Astrocyte (in vitro differentiated cells and primary cell): ENCODE results near the gene PPP3CA. TPM values are rescaled to one million over a fixed set of nuclear protein-coding genes. Genes with fewer than 3 reads are reported as not detected.

Experiments
- DNase-seq: peaks from one replicate; pipeline ENCODE4 v3.0.0-alpha.2; 2010; ENCODE audit warnings: low read depth
- FAIRE-seq: peaks from 2 replicates; lab custom pipeline; 2011; peaks lifted over from hg19 to GRCh38; lab: Jason Lieb, UNC
- H2AFZ ChIP-seq: 2 replicates; pipeline ENCODE4 v1.6.0; 2012; ENCODE audit warnings: low read depth, low read length, inconsistent platforms
- H3K27ac ChIP-seq: 2 replicates; pipeline ENCODE4 v1.5.1; 2011; ENCODE audit warnings: low read depth, low read length, inconsistent platforms
- H3K27me3 ChIP-seq: 2 replicates; pipeline ENCODE4 v1.6.0; 2011; ENCODE audit warnings: low read length, inconsistent platforms; ENCODE audit not compliant: insufficient read depth
- H3K36me3 ChIP-seq: 2 replicates; pipeline ENCODE4 v1.5.1; 2011; ENCODE audit warnings: low read length, inconsistent platforms; ENCODE audit not compliant: insufficient read depth
- H3K4me1 ChIP-seq: 2 replicates; pipeline ENCODE4 v1.5.1; 2011; ENCODE audit warnings: low read length, inconsistent platforms; ENCODE audit not compliant: insufficient read depth
- H3K4me2 ChIP-seq: 2 replicates; pipeline ENCODE4 v1.6.0; 2012; ENCODE audit warnings: low read length, inconsistent platforms
- H3K4me3 ChIP-seq: 2 replicates; pipeline ENCODE4 v1.5.1; 2011; ENCODE audit warnings: low read depth, mild to moderate bottlenecking, low read length, inconsistent platforms; ENCODE audit not compliant: insufficient read depth
- H3K79me2 ChIP-seq: 2 replicates; pipeline ENCODE4 v1.6.0; 2012; ENCODE audit warnings: mild to moderate bottlenecking, low read length, inconsistent platforms; ENCODE audit not compliant: insufficient read depth
- H3K9ac ChIP-seq: 2 replicates; pipeline ENCODE4 v1.6.0; 2012; ENCODE audit warnings: mild to moderate bottlenecking, low read length, inconsistent platforms
- H3K9me3 ChIP-seq: 2 replicates; pipeline ENCODE4 v1.5.1; 2012; ENCODE audit warnings: low read depth, mild to moderate bottlenecking, low read length, inconsistent platforms; ENCODE audit not compliant: insufficient read depth
- H4K20me1 ChIP-seq: 2 replicates; pipeline ENCODE4 v1.6.0; 2012; ENCODE audit warnings: low read length, inconsistent platforms; ENCODE audit not compliant: insufficient read depth
- H3K27ac Mint-ChIP-seq: one replicate; pipeline ENCODE4 v1.8.0; 2021; ENCODE audit warnings: mild to moderate bottlenecking, mixed read lengths; ENCODE audit not compliant: unreplicated experiment
- H3K27me3 Mint-ChIP-seq: one replicate; pipeline ENCODE4 v1.8.0; 2021; ENCODE audit warnings: low read depth, mixed read lengths; ENCODE audit not compliant: unreplicated experiment
- H3K36me3 Mint-ChIP-seq: one replicate; pipeline ENCODE4 v1.8.0; 2021; ENCODE audit warnings: low read depth, mixed read lengths; ENCODE audit not compliant: unreplicated experiment
- H3K4me1 Mint-ChIP-seq: one replicate; pipeline ENCODE4 v1.8.0; 2021; ENCODE audit warnings: low read depth, mixed read lengths; ENCODE audit not compliant: unreplicated experiment
- H3K4me3 Mint-ChIP-seq: one replicate; pipeline ENCODE4 v1.8.0; 2021; ENCODE audit warnings: mild to moderate bottlenecking, moderate library complexity, mixed read lengths; ENCODE audit not compliant: unreplicated experiment
- H3K9me3 Mint-ChIP-seq: one replicate; pipeline ENCODE4 v1.8.0; 2021; ENCODE audit warnings: mild to moderate bottlenecking, mixed read lengths; ENCODE audit not compliant: unreplicated experiment
- EZH2 ChIP-seq: IDR thresholded peaks from 2 replicates; pipeline ENCODE4 v1.6.1; 2012; ENCODE audit warnings: mild to moderate bottlenecking, low read length, inconsistent platforms; ENCODE audit not compliant: insufficient read depth
- total RNA-seq: library from RNA; stranded (reverse); gene quantifications from 2 replicates; pipeline ENCODE4 v1.2.1, GENCODE V29; 2021
- TF ChIP-seq, protein P1 (sequence below): IDR thresholded peaks from 2 replicates; pipeline ENCODE4 v1.5.1; 2011; ENCODE audit warnings: low read depth, mild to moderate bottlenecking, inconsistent platforms, low read length, moderate library complexity; ENCODE audit not compliant: insufficient read depth

The PPP3CA gene
- total RNA-seq, 1 donor from 2014 or later = 101 TPM

GRCh38 chr4:101346351-101347266 lies 717 bp downstream of the PPP3CA start:
- Mint-ChIP-seq H3K36me3 (peaks cover 3% of the 10 kb centered on the region), H3K9me3 (no peaks in the 10 kb centered on the region), H3K4me3 (peak overlapping the region; percentile 98), H3K27ac (peak overlapping the region; percentile 94), H3K27me3 (no peaks in the 10 kb centered on the region), H3K4me1 (peaks cover 14% of the 10 kb centered on the region)
- Histone ChIP-seq H3K4me2 (peak overlapping the region; percentile 97), H3K27me3 (no peaks in the 10 kb centered on the region), H3K9me3 (no peaks in the 10 kb centered on the region), H3K4me1 (peaks cover 15% of the 10 kb centered on the region), H3K36me3 (no peaks in the 10 kb centered on the region), H2AFZ (peak overlapping the region; percentile 82), H3K4me3 (peak overlapping the region; percentile 68), H3K27ac (peak overlapping the region; percentile 66), H3K9ac (peak overlapping the region; percentile 84), H4K20me1 (peaks cover 38% of the 10 kb centered on the region), H3K79me2 (peaks cover 46% of the 10 kb centered on the region)
- FAIRE-seq (no peak), DNase-seq (peak; percentile 43)
- no peak for TF ChIP-seq EZH2
- TF ChIP-seq, protein P1, sequence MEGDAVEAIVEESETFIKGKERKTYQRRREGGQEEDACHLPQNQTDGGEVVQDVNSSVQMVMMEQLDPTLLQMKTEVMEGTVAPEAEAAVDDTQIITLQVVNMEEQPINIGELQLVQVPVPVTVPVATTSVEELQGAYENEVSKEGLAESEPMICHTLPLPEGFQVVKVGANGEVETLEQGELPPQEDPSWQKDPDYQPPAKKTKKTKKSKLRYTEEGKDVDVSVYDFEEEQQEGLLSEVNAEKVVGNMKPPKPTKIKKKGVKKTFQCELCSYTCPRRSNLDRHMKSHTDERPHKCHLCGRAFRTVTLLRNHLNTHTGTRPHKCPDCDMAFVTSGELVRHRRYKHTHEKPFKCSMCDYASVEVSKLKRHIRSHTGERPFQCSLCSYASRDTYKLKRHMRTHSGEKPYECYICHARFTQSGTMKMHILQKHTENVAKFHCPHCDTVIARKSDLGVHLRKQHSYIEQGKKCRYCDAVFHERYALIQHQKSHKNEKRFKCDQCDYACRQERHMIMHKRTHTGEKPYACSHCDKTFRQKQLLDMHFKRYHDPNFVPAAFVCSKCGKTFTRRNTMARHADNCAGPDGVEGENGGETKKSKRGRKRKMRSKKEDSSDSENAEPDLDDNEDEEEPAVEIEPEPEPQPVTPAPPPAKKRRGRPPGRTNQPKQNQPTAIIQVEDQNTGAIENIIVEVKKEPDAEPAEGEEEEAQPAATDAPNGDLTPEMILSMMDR = no peak

DNA sequence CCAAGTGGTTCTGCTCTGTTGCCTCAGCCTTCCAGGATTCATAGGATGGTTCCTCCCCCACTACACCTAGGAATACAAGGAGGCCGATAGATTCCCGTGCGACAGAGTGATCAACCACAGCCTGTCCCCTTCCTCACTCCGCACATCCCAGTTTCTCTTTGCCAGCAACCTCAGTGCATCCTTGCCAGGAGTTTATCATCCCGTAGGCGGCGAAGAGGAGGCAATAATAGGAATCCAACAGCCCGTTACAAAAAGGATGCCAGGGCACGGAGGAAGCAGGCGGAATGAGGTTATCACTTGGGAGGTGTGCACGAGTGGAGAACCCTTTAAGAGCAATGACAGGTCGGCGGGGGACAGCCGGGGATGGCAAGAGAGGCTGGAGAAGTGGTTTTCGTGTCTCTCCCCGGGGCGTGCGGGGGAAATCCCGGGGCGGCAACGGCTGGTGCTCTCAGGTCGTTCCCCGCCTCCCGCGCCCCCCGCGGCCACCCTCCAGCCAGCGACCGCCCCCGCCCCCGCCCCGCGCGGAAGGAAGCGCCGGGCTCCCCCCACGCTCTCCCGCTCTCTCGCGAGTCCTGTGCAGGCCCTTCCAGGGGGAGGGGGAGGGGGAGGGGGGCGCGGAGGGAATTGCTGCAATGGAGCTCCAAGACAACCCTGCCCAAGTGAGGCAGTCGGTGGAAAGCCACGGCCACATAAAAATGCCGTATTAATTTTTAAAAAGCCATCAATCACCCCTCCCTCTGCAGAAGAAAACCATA lies 1.6 kb downstream of the PPP3CA start:
- peaks cover 42% of the 10 kb centered on the region for H4K20me1 ChIP-seq
- H3K36me3 Mint-ChIP-seq = peaks cover 3% of the 10 kb centered on the region
- H3K79me2 ChIP-seq = peaks cover 54% of the 10 kb centered on the region
- H3K4me1 Mint-ChIP-seq = peaks cover 17% of the 10 kb centered on the region
- H3K4me3 ChIP-seq = peak overlapping the region; percentile 80
- no peaks in the 10 kb centered on the region for H3K36me3 ChIP-seq
- H3K9me3 ChIP-seq = no peaks in the 10 kb centered on the region
- H3K9me3 Mint-ChIP-seq = no peaks in the 10 kb centered on the region
- H3K27ac ChIP-seq = peak overlapping the region; percentile 46
- peak overlapping the region; percentile 64 for H2AFZ ChIP-seq
- no peaks in the 10 kb centered on the region for H3K27me3 Mint-ChIP-seq
- peak overlapping the region; percentile 94 for H3K27ac Mint-ChIP-seq
- H3K4me1 ChIP-seq = peaks cover 15% of the 10 kb centered on the region
- FAIRE-seq = no peak
- peak overlapping the region; percentile 98 for H3K4me3 Mint-ChIP-seq
- TF ChIP-seq EZH2 = no peak
- TF ChIP-seq, protein P1 = no peak
- H3K4me2 ChIP-seq = peak overlapping the region; percentile 97
- H3K27me3 ChIP-seq = no peaks in the 10 kb centered on the region
- peak overlapping the region; percentile 84 for H3K9ac ChIP-seq
- no peak for DNase-seq
